Smooth muscle cell (in vitro differentiated cells): Measurements from ENCODE around the gene GUCY2D. TPM values are rescaled to one million over a fixed set of nuclear protein-coding genes. Genes with fewer than 3 reads are reported as not detected.

ENCODE experiments used
- DNase-seq: peaks from one replicate; lab custom pipeline; 2025; ENCODE audit not compliant: unreplicated experiment; lab: John Stamatoyannopoulos, UW
- H2AFZ ChIP-seq: fragments of 200-600 bp; sonication (generic); 2 replicates; pipeline ENCODE4 v1.6.0; 2016; ENCODE audit warnings: antibody characterized with exemption, low read depth, mild to moderate bottlenecking
- H3F3A ChIP-seq: fragments of 200-600 bp; sonication (generic); 2 replicates; pipeline ENCODE4 v1.6.0; 2017; ENCODE audit warnings: antibody characterized with exemption, low read depth
- H3K27ac ChIP-seq: fragments of 200-600 bp; sonication (generic); 2 replicates; pipeline ENCODE4 v1.5.1; 2016; ENCODE audit warnings: low read depth, mild to moderate bottlenecking
- H3K27me3 ChIP-seq: fragments of 200-600 bp; sonication (generic); 2 replicates; pipeline ENCODE4 v1.6.1; 2016; ENCODE audit warnings: low read depth, mild to moderate bottlenecking
- H3K36me3 ChIP-seq: fragments of 200-600 bp; sonication (generic); 2 replicates; pipeline ENCODE4 v1.5.1; 2016; ENCODE audit warnings: low read depth
- H3K4me1 ChIP-seq: fragments of 200-600 bp; sonication (generic); 2 replicates; pipeline ENCODE4 v1.5.1; 2016; ENCODE audit warnings: low read depth
- H3K4me2 ChIP-seq: fragments of 200-600 bp; sonication (generic); 2 replicates; pipeline ENCODE4 v1.6.0; 2016; ENCODE audit warnings: mild to moderate bottlenecking
- H3K4me3 ChIP-seq: fragments of 200-600 bp; sonication (generic); 2 replicates; pipeline ENCODE4 v1.5.1; 2016; ENCODE audit warnings: mild to moderate bottlenecking
- H3K79me2 ChIP-seq: fragments of 200-600 bp; sonication (generic); 2 replicates; pipeline ENCODE4 v1.6.0; 2016; ENCODE audit warnings: low read depth, mild to moderate bottlenecking
- H3K9ac ChIP-seq: fragments of 200-600 bp; sonication (generic); 2 replicates; pipeline ENCODE4 v1.6.0; 2016; ENCODE audit warnings: low read depth
- H3K9me3 ChIP-seq: fragments of 200-600 bp; sonication (generic); replicated peaks from 2 replicates; pipeline ENCODE4 v1.5.1; 2016; ENCODE audit warnings: low read depth
- H4K20me1 ChIP-seq: fragments of 200-600 bp; sonication (generic); 2 replicates; pipeline ENCODE4 v1.6.0; 2016; ENCODE audit warnings: low read depth
- WGBS: methylation state at CpG from one replicate; pipeline ENCODE4 v1.1.7; 2016; ENCODE audit warnings: low lambda C conversion rate; 5-methylcytosine and 5-hydroxymethylcytosine counted together
- polyA plus RNA-seq: library from polyadenylated mRNA; unstranded; fragments of >200 nt; fragmentation: Nextera tagmentation; extraction: Ambion mirVana; gene quantifications from 2 replicates; pipeline ENCODE4 v1.2.1, GENCODE V29; 2016
- total RNA-seq: library from RNA; depleted of rRNA; stranded (reverse); fragments of >200 nt; gene quantifications from 2 replicates; pipeline ENCODE4 v1.2.3, GENCODE V29; 2014
- TF ChIP-seq, protein P1 (sequence below): fragments of 200-600 bp; sonication (generic); IDR thresholded peaks from 2 replicates; pipeline ENCODE4 v1.5.1; 2017; ENCODE audit warnings: borderline replicate concordance, mild to moderate bottlenecking, antibody characterized with exemption; ENCODE audit not compliant: insufficient read depth, poor library complexity, severe bottlenecking

The GUCY2D gene
- total and polyA plus RNA-seq, 2 experiments from 2014 or later, result 0.57 TPM; not detected in 1

GRCh38 chr17:8018436-8018835, 16.0 kb downstream of the GUCY2D start:
- TF ChIP-seq, protein P1, sequence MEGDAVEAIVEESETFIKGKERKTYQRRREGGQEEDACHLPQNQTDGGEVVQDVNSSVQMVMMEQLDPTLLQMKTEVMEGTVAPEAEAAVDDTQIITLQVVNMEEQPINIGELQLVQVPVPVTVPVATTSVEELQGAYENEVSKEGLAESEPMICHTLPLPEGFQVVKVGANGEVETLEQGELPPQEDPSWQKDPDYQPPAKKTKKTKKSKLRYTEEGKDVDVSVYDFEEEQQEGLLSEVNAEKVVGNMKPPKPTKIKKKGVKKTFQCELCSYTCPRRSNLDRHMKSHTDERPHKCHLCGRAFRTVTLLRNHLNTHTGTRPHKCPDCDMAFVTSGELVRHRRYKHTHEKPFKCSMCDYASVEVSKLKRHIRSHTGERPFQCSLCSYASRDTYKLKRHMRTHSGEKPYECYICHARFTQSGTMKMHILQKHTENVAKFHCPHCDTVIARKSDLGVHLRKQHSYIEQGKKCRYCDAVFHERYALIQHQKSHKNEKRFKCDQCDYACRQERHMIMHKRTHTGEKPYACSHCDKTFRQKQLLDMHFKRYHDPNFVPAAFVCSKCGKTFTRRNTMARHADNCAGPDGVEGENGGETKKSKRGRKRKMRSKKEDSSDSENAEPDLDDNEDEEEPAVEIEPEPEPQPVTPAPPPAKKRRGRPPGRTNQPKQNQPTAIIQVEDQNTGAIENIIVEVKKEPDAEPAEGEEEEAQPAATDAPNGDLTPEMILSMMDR, result no peak
- no peaks in the 10 kb centered on the region for H3F3A ChIP-seq
- DNase-seq, result no peak
- no peaks in the 10 kb centered on the region for H3K36me3 ChIP-seq
- H3K9me3 ChIP-seq, result no peaks in the 10 kb centered on the region
- WGBS, result 58% methylated on average over 3 of the region's 3 CpGs
- H3K4me2 ChIP-seq, result peak overlapping the region; percentile 21
- H3K4me1 ChIP-seq, result peaks cover 15% of the 10 kb centered on the region
- no peak overlapping the region for H3K27ac ChIP-seq
- no peak overlapping the region for H3K9ac ChIP-seq
- no peak overlapping the region for H2AFZ ChIP-seq
- H3K79me2 ChIP-seq, result no peaks in the 10 kb centered on the region
- H3K4me3 ChIP-seq, result no peak overlapping the region
- H3K27me3 ChIP-seq, result peaks cover 9% of the 10 kb centered on the region
- no peaks in the 10 kb centered on the region for H4K20me1 ChIP-seq

GRCh38 chr17:8019166-8019565, 16.8 kb downstream of the GUCY2D start:
- H3K9me3 ChIP-seq, result no peaks in the 10 kb centered on the region
- H3K4me2 ChIP-seq, result peak overlapping the region; percentile 21
- TF ChIP-seq, protein P1, result no peak
- no peak for DNase-seq
- no peaks in the 10 kb centered on the region for H3F3A ChIP-seq
- no peak overlapping the region for H3K4me3 ChIP-seq
- H3K9ac ChIP-seq, result no peak overlapping the region
- no peak overlapping the region for H2AFZ ChIP-seq
- no peaks in the 10 kb centered on the region for H3K79me2 ChIP-seq
- H3K27ac ChIP-seq, result no peak overlapping the region
- 50% methylated on average over 5 of the region's 5 CpGs for WGBS
- peaks cover 9% of the 10 kb centered on the region for H3K27me3 ChIP-seq
- no peaks in the 10 kb centered on the region for H4K20me1 ChIP-seq
- peaks cover 15% of the 10 kb centered on the region for H3K4me1 ChIP-seq
- H3K36me3 ChIP-seq, result no peaks in the 10 kb centered on the region

- Histone ChIP-seq H2AFZ (no peak overlapping the region), H3K4me2 (peak overlapping the region; percentile 21), H3K27ac (no peak overlapping the region), H3F3A (no peaks in the 10 kb centered on the region), H3K27me3 (peaks cover 8% of the 10 kb centered on the region), H3K79me2 (no peaks in the 10 kb centered on the region), H4K20me1 (no peaks in the 10 kb centered on the region), H3K9ac (no peak overlapping the region), H3K36me3 (no peaks in the 10 kb centered on the region), H3K4me3 (no peak overlapping the region), H3K9me3 (no peaks in the 10 kb centered on the region), H3K4me1 (peaks cover 15% of the 10 kb centered on the region)
- DNase-seq, result no peak
- WGBS, result 86% methylated on average over 16 of the region's 16 CpGs
- TF ChIP-seq, protein P1, result no peak
Observed at GRCh38 chr17:8019665-8020650, 17.5 kb downstream of the GUCY2D start.
